HEK293 (cell line): ENCODE measurements around the gene DLK1.
A peak's percentile ranks its signal among the peaks of the same experiment; 100 is the strongest.

Experiments used
- CTCF ChIA-PET: fragments of 350-600 bp; formaldehyde crosslinking; extraction: SDS; loops from one replicate; lab custom pipeline; 2021; ENCODE audit warnings: antibody characterized with exemption; lab: Yijun Ruan, JAX
- POLR2A ChIA-PET: fragments of 300-600 bp; formaldehyde crosslinking; extraction: SDS; loops from one replicate; lab custom pipeline; 2020; ENCODE audit warnings: antibody characterized with exemption, inconsistent platforms; lab: Yijun Ruan, JAX
- H3K27ac ChIP-seq: fragments of 200-500 bp; sonication (Bioruptor generic); 2 replicates; pipeline ENCODE4 v1.5.1; 2014; ENCODE audit warnings: low read depth, low read length, control low read depth, inconsistent platforms; ENCODE audit errors: extremely low read depth
- H3K36me3 ChIP-seq, 2 experiments: fragments of 200-500 bp in 1 of 2; sonication (Bioruptor generic) in 1 of 2; 1 replicate in 1 of 2; 2 replicates in 1 of 2; pipeline ENCODE4 v1.5.1; 2014 to 2017; ENCODE audit warnings: inconsistent platforms in 2 of 2, low read length in 2 of 2; ENCODE audit not compliant: control insufficient read depth in 2 of 2, insufficient read depth in 1 of 2
- H3K4me1 ChIP-seq: fragments of 200-500 bp; sonication (Bioruptor generic); 2 replicates; pipeline ENCODE4 v1.5.1; 2014; ENCODE audit warnings: mild to moderate bottlenecking, low read length, inconsistent platforms; ENCODE audit not compliant: control insufficient read depth, insufficient read depth
- H3K4me3 ChIP-seq: 2 replicates; pipeline ENCODE4 v1.5.1; 2011; ENCODE audit warnings: low read depth, mild to moderate bottlenecking, control low read depth, low read length, moderate library complexity
- H3K9me3 ChIP-seq: fragments of 200-500 bp; sonication (Bioruptor generic); 2 replicates; pipeline ENCODE4 v1.5.1; 2014; ENCODE audit warnings: low read depth, low read length, inconsistent platforms; ENCODE audit not compliant: control insufficient read depth, insufficient read depth
- CTCF ChIP-seq: fragments of 450-650 bp; formaldehyde crosslinking; IDR thresholded peaks from 2 replicates; pipeline ENCODE4 v1.5.1; 2016; ENCODE audit warnings: missing biosample characterization, missing genetic modification characterization
- KLF1 ChIP-seq: fragments of 450-650 bp; formaldehyde crosslinking; IDR thresholded peaks from 2 replicates; pipeline ENCODE4 v1.5.1; 2016; ENCODE audit warnings: missing biosample characterization, missing genetic modification characterization
- KLF7 ChIP-seq: fragments of 450-650 bp; formaldehyde crosslinking; IDR thresholded peaks from 2 replicates; pipeline ENCODE4 v1.5.1; 2016; ENCODE audit warnings: missing biosample characterization, missing genetic modification characterization, borderline replicate concordance
- REPIN1 ChIP-seq: fragments of 450-650 bp; formaldehyde crosslinking; IDR thresholded peaks from 2 replicates; pipeline ENCODE4 v1.5.1; 2017; ENCODE audit warnings: missing biosample characterization, missing genetic modification characterization, low read depth
- SALL2 ChIP-seq: fragments of 450-650 bp; formaldehyde crosslinking; IDR thresholded peaks from 2 replicates; pipeline ENCODE4 v1.5.0; 2017; ENCODE audit warnings: missing biosample characterization, mild to moderate bottlenecking, missing genetic modification characterization, borderline replicate concordance
- ZFHX2 ChIP-seq: fragments of 450-650 bp; formaldehyde crosslinking; conservative IDR thresholded peaks from 2 replicates; pipeline ENCODE4 v1.5.1; 2016; ENCODE audit warnings: missing biosample characterization, missing genetic modification characterization
- ZNF121 ChIP-seq: fragments of 450-650 bp; formaldehyde crosslinking; IDR thresholded peaks from 2 replicates; pipeline ENCODE4 v1.5.1; 2016; ENCODE audit warnings: missing biosample characterization, missing genetic modification characterization
- ZNF133 ChIP-seq: fragments of 450-650 bp; formaldehyde crosslinking; IDR thresholded peaks from 2 replicates; pipeline ENCODE4 v1.5.1; 2016; ENCODE audit warnings: missing biosample characterization, missing genetic modification characterization
- ZNF223 ChIP-seq: fragments of 450-650 bp; formaldehyde crosslinking; IDR thresholded peaks from 2 replicates; pipeline ENCODE4 v1.5.1; 2016; ENCODE audit warnings: missing biosample characterization, missing genetic modification characterization
- ZNF24 ChIP-seq: fragments of 450-650 bp; formaldehyde crosslinking; IDR thresholded peaks from 2 replicates; pipeline ENCODE4 v1.5.1; 2016; ENCODE audit warnings: missing biosample characterization, missing genetic modification characterization
- ZNF26 ChIP-seq: fragments of 450-650 bp; formaldehyde crosslinking; IDR thresholded peaks from 2 replicates; pipeline ENCODE4 v1.5.1; 2016; ENCODE audit warnings: missing biosample characterization, missing genetic modification characterization
- ZNF366 ChIP-seq: fragments of 450-650 bp; formaldehyde crosslinking; conservative IDR thresholded peaks from 2 replicates; pipeline ENCODE4 v1.5.1; 2016; ENCODE audit warnings: missing biosample characterization, missing genetic modification characterization
- ZNF510 ChIP-seq: fragments of 450-650 bp; formaldehyde crosslinking; IDR thresholded peaks from 2 replicates; pipeline ENCODE4 v1.5.1; 2018; ENCODE audit warnings: mild to moderate bottlenecking, missing genetic modification characterization, missing biosample characterization; ENCODE audit not compliant: insufficient replicate concordance
- ZNF513 ChIP-seq: fragments of 450-650 bp; IDR thresholded peaks from 2 replicates; pipeline ENCODE4 v1.5.1; 2018; ENCODE audit warnings: missing biosample characterization, missing genetic modification characterization
- ZNF623 ChIP-seq: fragments of 450-650 bp; formaldehyde crosslinking; IDR thresholded peaks from 2 replicates; pipeline ENCODE4 v1.5.1; 2016; ENCODE audit warnings: missing biosample characterization, missing genetic modification characterization
- ZNF768 ChIP-seq: fragments of 450-650 bp; formaldehyde crosslinking; IDR thresholded peaks from 2 replicates; pipeline ENCODE4 v1.5.1; 2018; ENCODE audit warnings: missing biosample characterization, mild to moderate bottlenecking, missing genetic modification characterization
- ZNF785 ChIP-seq: fragments of 450-650 bp; formaldehyde crosslinking; IDR thresholded peaks from 2 replicates; pipeline ENCODE4 v1.5.1; 2016; ENCODE audit warnings: missing biosample characterization, missing genetic modification characterization
- ZSCAN30 ChIP-seq: fragments of 450-650 bp; IDR thresholded peaks from 2 replicates; pipeline ENCODE4 v1.5.1; 2018; ENCODE audit warnings: missing biosample characterization, mild to moderate bottlenecking, missing genetic modification characterization, moderate library complexity
- TF ChIP-seq, protein P1 (sequence below): fragments of 450-650 bp; formaldehyde crosslinking; IDR thresholded peaks from 2 replicates; pipeline ENCODE4 v1.5.1; 2016; ENCODE audit warnings: missing biosample characterization, missing genetic modification characterization
- TF ChIP-seq, protein P2 (sequence below): fragments of 450-650 bp; formaldehyde crosslinking; IDR thresholded peaks from 2 replicates; pipeline ENCODE4 v1.5.1; 2016; ENCODE audit warnings: missing biosample characterization, missing genetic modification characterization

The DLK1 gene

GRCh38 chr14:100693877-100694578, 32.7 kb upstream of the DLK1 start:
- H3K4me3 ChIP-seq, result no peak overlapping the region
- CTCF ChIA-PET, result interaction anchor here (0.6 to 1.1 kb wide), 2 partner anchors 48 to 1323 kb away, joined by 3 to 5 read pairs; no protein-coding TSS in a partner anchor
- H3K27ac ChIP-seq, result no peak overlapping the region
- POLR2A ChIA-PET, result interaction anchor here (1.0 to 1.7 kb wide), 3 partner anchors 9 to 107 kb away, joined by 3 to 7 read pairs (median 5); no protein-coding TSS in a partner anchor
- H3K36me3 ChIP-seq, result no peaks in the 10 kb centered on the region
- no peaks in the 10 kb centered on the region; the same call in 1 of the 2 replicates for H3K4me1 ChIP-seq
- TF ChIP-seq ZFHX2 (tag by site-specific recombination), result peak; percentile 28; the same call in 1 of the 2 replicates
- TF ChIP-seq CTCF (tag by site-specific recombination), result no peak
- no peak for TF ChIP-seq ZSCAN30 (tag by site-specific recombination)
- TF ChIP-seq ZNF785 (tag by site-specific recombination), result no peak
- TF ChIP-seq, protein P1, sequence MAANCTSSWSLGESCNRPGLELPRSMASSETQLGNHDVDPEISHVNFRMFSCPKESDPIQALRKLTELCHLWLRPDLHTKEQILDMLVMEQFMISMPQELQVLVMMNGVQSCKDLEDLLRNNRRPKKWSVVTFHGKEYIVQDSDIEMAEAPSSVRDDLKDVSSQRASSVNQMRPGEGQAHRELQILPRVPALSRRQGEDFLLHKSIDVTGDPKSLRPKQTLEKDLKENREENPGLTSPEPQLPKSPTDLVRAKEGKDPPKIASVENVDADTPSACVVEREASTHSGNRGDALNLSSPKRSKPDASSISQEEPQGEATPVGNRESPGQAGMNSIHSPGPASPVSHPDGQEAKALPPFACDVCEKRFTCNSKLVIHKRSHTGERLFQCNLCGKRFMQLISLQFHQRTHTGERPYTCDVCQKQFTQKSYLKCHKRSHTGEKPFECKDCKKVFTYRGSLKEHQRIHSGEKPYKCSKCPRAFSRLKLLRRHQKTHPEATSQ, result no peak
- TF ChIP-seq, all 188 proteins: peak for 1
- H3K9me3 ChIP-seq, result no peaks in the 10 kb centered on the region

DNA sequence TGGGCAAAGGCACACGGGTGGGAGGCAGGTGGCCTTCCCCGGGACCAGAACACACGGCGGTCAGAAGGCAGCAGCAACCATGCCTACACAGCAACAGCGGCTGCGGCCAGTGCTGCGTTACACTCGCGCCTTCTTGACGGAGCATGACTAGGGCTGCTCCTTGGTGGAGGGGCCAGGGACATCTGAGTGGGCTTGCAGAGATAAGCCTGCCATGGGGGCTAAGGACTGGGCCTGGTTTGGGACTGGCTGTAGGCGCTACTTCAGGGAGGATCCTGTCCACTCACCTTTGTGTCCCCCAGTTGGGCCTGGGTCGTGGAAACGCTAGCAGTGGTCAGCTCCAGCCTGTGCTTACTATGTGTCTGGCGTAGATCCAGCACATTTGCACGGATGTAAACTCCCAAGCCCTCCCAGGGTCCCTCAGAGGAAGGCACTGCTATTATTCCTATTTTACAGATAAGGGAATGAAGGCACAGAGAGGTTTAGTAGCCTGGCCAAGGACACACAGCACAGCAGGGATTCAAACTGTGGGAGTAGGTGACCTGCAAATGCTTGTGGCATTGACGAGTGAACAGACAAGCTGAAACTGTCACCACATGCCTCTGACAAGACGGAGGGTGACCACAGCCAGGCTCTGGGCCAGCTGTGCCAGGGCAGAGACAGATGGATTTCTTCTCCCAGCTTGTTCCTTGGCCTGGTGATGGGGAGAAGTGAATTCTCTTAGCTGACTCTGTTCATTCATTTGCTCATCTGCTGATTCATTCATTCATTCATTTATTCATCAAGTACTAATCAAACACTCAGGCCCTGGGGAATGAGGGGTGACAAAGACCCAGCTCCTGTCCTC, 31.9 kb upstream of the DLK1 start:
- CTCF ChIA-PET, result no interaction called here
- TF ChIP-seq ZNF768 (tag by site-specific recombination) (peak; percentile 91), REPIN1 (tag by site-specific recombination) (no peak), ZNF24 (tag by site-specific recombination) (peak; percentile 66; the same call in 1 of the 2 replicates), ZNF510 (tag by site-specific recombination) (no peak), ZNF223 (tag by site-specific recombination) (0 out of 2 replicates have a peak, but pooled peaks have one; percentile 37)
- TF ChIP-seq, all 188 proteins: peak for 3
- POLR2A ChIA-PET, result interaction anchor here (1.7 kb wide), 1 partner anchor 10 kb away, joined by 5 read pairs; no protein-coding TSS in a partner anchor
- Histone ChIP-seq H3K4me3 (no peak overlapping the region), H3K9me3 (no peaks in the 10 kb centered on the region), H3K36me3 (no peaks in the 10 kb centered on the region), H3K4me1 (no peaks in the 10 kb centered on the region; the same call in 1 of the 2 replicates), H3K27ac (no peak overlapping the region)

GRCh38 chr14:100695423-100695738, 31.3 kb upstream of the DLK1 start:
- Histone ChIP-seq H3K36me3 (no peaks in the 10 kb centered on the region), H3K27ac (no peak overlapping the region), H3K4me1 (no peaks in the 10 kb centered on the region; the same call in 1 of the 2 replicates), H3K9me3 (no peaks in the 10 kb centered on the region), H3K4me3 (no peak overlapping the region)
- POLR2A ChIA-PET, result no interaction called here
- no peak for TF ChIP-seq ZNF133 (tag by site-specific recombination)
- TF ChIP-seq ZNF513, result no peak
- TF ChIP-seq KLF1, result no peak
- no peak for TF ChIP-seq ZNF366 (tag by site-specific recombination)
- TF ChIP-seq ZNF623, result no peak
- no peak for TF ChIP-seq SALL2 (tag by site-specific recombination)
- no peak for TF ChIP-seq ZNF121 (tag by site-specific recombination)
- TF ChIP-seq ZNF26 (tag by site-specific recombination), result no peak
- TF ChIP-seq, protein P2, sequence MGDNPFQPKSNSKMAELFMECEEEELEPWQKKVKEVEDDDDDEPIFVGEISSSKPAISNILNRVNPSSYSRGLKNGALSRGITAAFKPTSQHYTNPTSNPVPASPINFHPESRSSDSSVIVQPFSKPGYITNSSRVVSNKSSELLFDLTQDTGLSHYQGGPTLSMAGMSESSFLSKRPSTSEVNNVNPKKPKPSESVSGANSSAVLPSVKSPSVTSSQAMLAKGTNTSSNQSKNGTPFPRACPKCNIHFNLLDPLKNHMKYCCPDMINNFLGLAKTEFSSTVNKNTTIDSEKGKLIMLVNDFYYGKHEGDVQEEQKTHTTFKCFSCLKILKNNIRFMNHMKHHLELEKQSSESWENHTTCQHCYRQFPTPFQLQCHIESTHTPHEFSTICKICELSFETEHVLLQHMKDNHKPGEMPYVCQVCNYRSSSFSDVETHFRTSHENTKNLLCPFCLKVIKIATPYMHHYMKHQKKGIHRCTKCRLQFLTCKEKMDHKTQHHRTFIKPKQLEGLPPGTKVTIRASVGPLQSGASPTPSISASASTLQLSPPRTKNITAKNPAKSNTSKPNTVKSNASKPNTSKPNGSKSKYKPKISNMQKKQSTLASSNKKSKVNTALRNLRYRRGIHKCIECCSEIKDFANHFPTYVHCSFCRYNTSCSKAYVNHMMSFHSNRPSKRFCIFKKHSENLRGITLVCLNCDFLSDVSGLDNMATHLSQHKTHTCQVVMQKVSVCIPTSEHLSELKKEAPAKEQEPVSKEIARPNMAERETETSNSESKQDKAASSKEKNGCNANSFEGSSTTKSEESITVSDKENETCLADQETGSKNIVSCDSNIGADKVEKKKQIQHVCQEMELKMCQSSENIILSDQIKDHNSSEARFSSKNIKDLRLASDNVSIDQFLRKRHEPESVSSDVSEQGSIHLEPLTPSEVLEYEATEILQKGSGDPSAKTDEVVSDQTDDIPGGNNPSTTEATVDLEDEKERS (tag by site-specific recombination), result no peak
- TF ChIP-seq KLF7 (tag by site-specific recombination), result no peak
- CTCF ChIA-PET, result no interaction called here
